ENCODE measurements around the gene EFCAB10.

- TF ChIP-seq POLR2A (IDR thresholded peaks at IDR 0.05): no peak
- TF ChIP-seq, protein P1, sequence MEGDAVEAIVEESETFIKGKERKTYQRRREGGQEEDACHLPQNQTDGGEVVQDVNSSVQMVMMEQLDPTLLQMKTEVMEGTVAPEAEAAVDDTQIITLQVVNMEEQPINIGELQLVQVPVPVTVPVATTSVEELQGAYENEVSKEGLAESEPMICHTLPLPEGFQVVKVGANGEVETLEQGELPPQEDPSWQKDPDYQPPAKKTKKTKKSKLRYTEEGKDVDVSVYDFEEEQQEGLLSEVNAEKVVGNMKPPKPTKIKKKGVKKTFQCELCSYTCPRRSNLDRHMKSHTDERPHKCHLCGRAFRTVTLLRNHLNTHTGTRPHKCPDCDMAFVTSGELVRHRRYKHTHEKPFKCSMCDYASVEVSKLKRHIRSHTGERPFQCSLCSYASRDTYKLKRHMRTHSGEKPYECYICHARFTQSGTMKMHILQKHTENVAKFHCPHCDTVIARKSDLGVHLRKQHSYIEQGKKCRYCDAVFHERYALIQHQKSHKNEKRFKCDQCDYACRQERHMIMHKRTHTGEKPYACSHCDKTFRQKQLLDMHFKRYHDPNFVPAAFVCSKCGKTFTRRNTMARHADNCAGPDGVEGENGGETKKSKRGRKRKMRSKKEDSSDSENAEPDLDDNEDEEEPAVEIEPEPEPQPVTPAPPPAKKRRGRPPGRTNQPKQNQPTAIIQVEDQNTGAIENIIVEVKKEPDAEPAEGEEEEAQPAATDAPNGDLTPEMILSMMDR (IDR thresholded peaks at IDR 0.05): no peak
These were observed 14.3 kb downstream of the EFCAB10 start for GRCh38 chr7:105567024-105567423.
